D721Med (cell line): Measurements from ENCODE around the gene GPR17.

ENCODE experiments used
- DNase-seq: peaks from one replicate; pipeline ENCODE4 v3.0.0; 2011; ENCODE audit warnings: low spot score; ENCODE audit not compliant: insufficient read length
- FAIRE-seq: peaks from 2 replicates; lab custom pipeline; 2011; peaks lifted over from hg19 to GRCh38; lab: Jason Lieb, UNC
- CTCF ChIP-seq: IDR thresholded peaks from 2 replicates; pipeline ENCODE4 v1.5.1; 2012; ENCODE audit warnings: mild to moderate bottlenecking, control low read depth; ENCODE audit not compliant: insufficient read depth; ENCODE audit errors: missing control alignments

The GPR17 gene

DNA sequence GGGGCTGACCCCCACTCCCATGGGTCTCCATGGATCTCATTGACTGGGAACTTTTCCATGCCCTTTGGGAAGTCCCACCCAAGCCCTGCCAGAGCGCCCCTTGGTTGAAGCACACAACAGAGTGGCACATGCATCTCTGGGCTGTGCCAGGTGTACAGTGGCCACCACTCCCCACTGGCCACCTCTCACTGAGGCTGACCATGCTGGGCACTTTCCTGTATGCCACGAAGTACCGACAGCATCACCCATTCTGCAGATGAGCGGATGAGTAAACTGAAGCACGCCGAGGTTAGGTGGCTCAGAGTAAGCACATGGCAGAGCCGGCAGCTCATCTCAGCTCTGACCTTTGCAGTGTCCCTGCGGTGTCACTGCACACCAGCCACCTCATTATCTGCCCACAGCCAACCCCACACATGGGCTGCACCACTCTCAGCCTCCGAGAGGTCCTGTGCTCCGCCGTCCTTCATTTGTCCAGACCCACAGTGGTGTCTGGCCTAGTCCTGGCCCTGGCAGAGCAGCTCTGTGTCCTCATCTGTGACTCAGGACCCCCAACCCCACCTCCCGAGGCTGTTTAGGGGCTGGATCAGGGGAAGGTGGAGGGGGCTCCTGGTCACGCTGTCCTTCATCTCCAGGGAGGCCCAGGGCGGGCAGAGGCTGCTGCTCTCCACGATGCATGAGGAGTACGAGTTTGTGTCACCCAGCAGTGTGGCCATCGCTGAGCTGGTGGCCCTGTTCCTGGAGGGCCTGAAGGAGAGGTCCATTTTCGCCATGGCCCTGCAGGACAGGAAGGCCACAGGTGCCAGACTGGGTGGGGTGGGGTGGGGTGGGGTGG is 18.0 kb upstream of the GPR17 start:
- DNase-seq: no peak
- no peak for FAIRE-seq
- no peak for TF ChIP-seq CTCF

- no peak for TF ChIP-seq CTCF
- FAIRE-seq (no peak), DNase-seq (no peak)
These were observed 17.0 kb upstream of the GPR17 start for GRCh38 chr2:127628767-127629614.

DNA sequence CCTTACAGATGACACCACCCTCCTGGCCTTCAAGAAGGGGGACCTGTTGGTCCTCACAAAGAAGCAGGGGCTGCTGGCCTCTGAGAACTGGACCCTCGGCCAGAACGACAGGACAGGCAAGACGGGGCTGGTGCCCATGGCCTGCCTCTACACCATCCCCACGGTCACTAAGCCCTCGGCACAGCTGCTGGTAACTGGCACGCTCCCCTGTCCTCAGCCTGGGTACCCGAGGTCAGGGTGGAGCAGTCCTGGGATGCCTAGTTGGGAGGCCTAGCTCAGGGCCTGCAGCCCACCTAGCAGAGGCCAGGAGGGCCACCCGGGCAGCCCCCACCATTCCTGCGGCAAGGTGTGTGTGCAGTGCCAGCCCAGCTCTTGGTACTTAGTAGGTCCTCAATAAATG is 16.3 kb upstream of the GPR17 start:
- DNase-seq (no peak), FAIRE-seq (no peak)
- TF ChIP-seq CTCF: no peak

DNA sequence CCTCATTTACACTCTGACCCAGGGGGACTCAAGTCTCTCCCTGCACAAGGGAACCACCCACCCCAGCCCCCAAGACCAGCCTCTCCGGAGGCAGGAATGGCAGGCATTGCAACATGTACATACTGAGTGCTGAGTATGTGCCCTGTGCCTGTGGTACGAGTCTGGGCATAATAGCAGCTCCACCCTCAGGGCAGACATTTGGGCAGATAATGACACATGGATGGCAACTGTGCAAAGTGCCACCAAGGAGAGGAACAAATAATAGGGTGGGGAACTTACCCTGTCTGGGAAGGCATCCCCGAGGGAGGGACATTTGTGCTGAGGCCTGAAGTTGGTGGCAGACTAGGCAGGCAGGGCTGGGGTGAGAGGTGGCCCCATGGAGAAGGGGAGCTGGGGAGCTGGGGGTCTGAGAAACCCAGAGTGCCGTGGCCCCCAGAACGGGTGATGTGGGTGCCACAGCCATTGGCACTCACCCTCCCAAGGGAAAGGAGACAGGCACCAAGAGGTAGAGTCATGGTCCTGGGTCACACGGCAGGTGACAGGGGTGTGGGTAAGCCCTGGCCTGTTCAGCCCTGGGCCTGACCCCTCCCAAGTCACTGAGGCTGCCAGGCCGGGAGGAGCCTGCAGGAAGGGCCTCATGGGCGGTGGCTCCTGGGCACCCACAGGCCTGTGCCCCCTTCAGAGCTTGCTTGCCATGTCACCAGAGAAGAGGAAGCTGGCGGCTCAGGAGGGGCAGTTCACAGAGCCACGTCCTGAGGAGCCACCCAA is 15.7 kb upstream of the GPR17 start:
- TF ChIP-seq CTCF: no peak
- FAIRE-seq (no peak), DNase-seq (no peak)

DNA sequence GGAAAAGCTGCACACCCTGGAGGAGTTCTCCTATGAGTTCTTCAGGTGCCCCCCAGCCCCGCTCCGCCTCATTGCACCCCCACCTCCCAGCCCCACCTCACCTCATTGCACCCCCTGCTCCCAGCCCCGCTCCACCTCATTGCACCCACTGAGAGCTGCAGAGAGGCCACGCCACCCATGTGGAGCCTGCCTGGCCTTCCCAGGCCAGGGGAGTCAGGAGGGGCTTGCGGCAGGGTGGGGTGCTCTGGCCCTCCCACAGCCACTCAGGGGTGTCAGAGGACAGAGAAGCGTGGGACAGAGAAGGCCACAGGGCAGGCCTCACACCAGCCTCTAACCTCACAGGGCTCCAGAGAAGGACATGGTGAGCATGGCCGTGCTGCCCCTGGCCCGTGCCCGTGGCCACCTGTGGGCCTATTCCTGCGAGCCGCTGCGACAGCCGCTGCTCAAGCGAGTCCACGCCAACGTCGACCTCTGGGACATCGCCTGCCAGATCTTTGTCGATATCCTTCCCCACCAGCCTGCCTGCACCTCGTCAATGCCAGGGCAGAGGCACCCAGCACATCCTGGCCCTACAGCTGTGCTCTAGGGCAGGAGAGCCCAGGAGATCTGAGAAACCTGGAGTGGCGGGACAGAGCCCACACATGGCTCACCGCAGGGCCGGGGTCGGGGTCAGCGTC is 15.0 kb upstream of the GPR17 start:
- DNase-seq: no peak
- FAIRE-seq: no peak
- no peak for TF ChIP-seq CTCF

GRCh38 chr2:127631541-127631996 is 14.4 kb upstream of the GPR17 start:
- DNase-seq (no peak), FAIRE-seq (no peak)
- TF ChIP-seq CTCF: no peak
